Glutamatergic neuron (in vitro differentiated cells): ENCODE data around the gene TGM3. TPM values are rescaled to one million over a fixed set of nuclear protein-coding genes. Genes with fewer than 3 reads are reported as not detected.

ENCODE experiments used
- DNase-seq: peaks from one replicate; pipeline ENCODE4 v3.0.0; 2022
- H3K27ac Mint-ChIP-seq: one replicate; pipeline ENCODE4 v1.8.0; 2020; ENCODE audit warnings: mild to moderate bottlenecking, mixed read lengths, inconsistent platforms; ENCODE audit not compliant: unreplicated experiment
- H3K27me3 Mint-ChIP-seq: one replicate; pipeline ENCODE4 v1.8.0; 2020; ENCODE audit warnings: mild to moderate bottlenecking, moderate library complexity, mixed read lengths, inconsistent platforms; ENCODE audit not compliant: unreplicated experiment
- H3K36me3 Mint-ChIP-seq: one replicate; pipeline ENCODE4 v1.8.0; 2020; ENCODE audit warnings: mild to moderate bottlenecking, mixed read lengths, inconsistent platforms; ENCODE audit not compliant: unreplicated experiment
- H3K4me1 Mint-ChIP-seq: one replicate; pipeline ENCODE4 v1.8.0; 2020; ENCODE audit warnings: mild to moderate bottlenecking, low read depth, mixed read lengths, inconsistent platforms; ENCODE audit not compliant: unreplicated experiment
- H3K4me3 Mint-ChIP-seq: one replicate; pipeline ENCODE4 v1.8.0; 2020; ENCODE audit warnings: mild to moderate bottlenecking, mixed read lengths, inconsistent platforms; ENCODE audit not compliant: unreplicated experiment
- H3K9me3 Mint-ChIP-seq: one replicate; pipeline ENCODE4 v1.8.0; 2020; ENCODE audit warnings: mild to moderate bottlenecking, moderate library complexity, mixed read lengths, inconsistent platforms; ENCODE audit not compliant: unreplicated experiment
- CTCF ChIP-seq: fragments of 200-600 bp; sonication (generic); IDR thresholded peaks from one replicate; pipeline ENCODE4 v1.5.0; 2021; ENCODE audit not compliant: partially characterized antibody, unreplicated experiment
- total RNA-seq: library from RNA; stranded (reverse); fragmentation: NEBNext Ultra II Directional; extraction: Animal tissue kit (Norgen Biotek cat#: 25700); gene quantifications from one replicate; pipeline ENCODE4 v1.2.1, GENCODE V29; 2021; ENCODE audit not compliant: unreplicated experiment

The TGM3 gene
- total RNA-seq, 1 donor from 2014 or later: not detected

- H3K36me3 Mint-ChIP-seq: peaks cover 5% of the 10 kb centered on the region
- no peak overlapping the region for H3K4me3 Mint-ChIP-seq
- H3K9me3 Mint-ChIP-seq: peaks cover 2% of the 10 kb centered on the region
- TF ChIP-seq CTCF: peak; percentile 36
- peaks cover 4% of the 10 kb centered on the region for H3K27me3 Mint-ChIP-seq
- no peak for DNase-seq
- peaks cover 2% of the 10 kb centered on the region for H3K4me1 Mint-ChIP-seq
- H3K27ac Mint-ChIP-seq: no peak overlapping the region
These were observed 91.8 kb downstream of the TGM3 start for GRCh38 chr20:2387580-2387979.

Other genes with a start within 250 kb of the TGM3 start
- gene STK35, start 194.2 kb upstream of the TGM3 start, total RNA-seq: 17.4 TPM
- not detected for gene TGM6, start 84.9 kb downstream of the TGM3 start, total RNA-seq
- gene SNRPB, start 174.8 kb downstream of the TGM3 start, total RNA-seq: 114 TPM
- 15.5 TPM for gene ZNF343, start 212.9 kb downstream of the TGM3 start, total RNA-seq
- not detected for gene TMC2, start 240.6 kb downstream of the TGM3 start, total RNA-seq